ENCODE data around the gene NMS.
A peak's percentile ranks its signal among the peaks of the same experiment; 100 is the strongest.

The NMS gene

GRCh38 chr2:100513650-100514049 is 43.4 kb downstream of the NMS start:
- peak; percentile 74 to 94 (median 93) for DNase-seq
- no peak overlapping the region for H3K27ac ChIP-seq (ENCODE audit: insufficient read depth in 1 of 2, low read depth in 1 of 2, low read length in 2 of 2, poor library complexity in 1 of 2, severe bottlenecking in 2 of 2)
- CTCF ChIA-PET = interaction anchor here (0.9 kb wide), 1 partner anchor 50 kb away, joined by 3 read pairs; no protein-coding TSS in a partner anchor
- peaks cover 0 to 3% (median 3%) of the 10 kb centered on the region in 4 experiments for H3K4me1 ChIP-seq (ENCODE audit: control extremely low read depth in 1 of 4, control insufficient read depth in 4 of 4, insufficient read depth in 4 of 4, low read length in 3 of 4)
- H3K9me3 ChIP-seq (ENCODE audit: control extremely low read depth in 1 of 5, control insufficient read depth in 4 of 5, insufficient read depth in 2 of 5, low read depth in 1 of 5, low read length in 4 of 5) = peaks cover 0 to 2% (median under 1%) of the 10 kb centered on the region in 5 experiments
- no peak overlapping the region for H3K4me3 ChIP-seq (ENCODE audit: control insufficient read depth in 1 of 7, extremely low read depth in 1 of 7, insufficient read depth in 4 of 7, low read depth in 2 of 7, low read length in 6 of 7)
- POLR2A ChIA-PET = no interaction called here
- 9% methylated on average over 4 of the region's 4 CpGs for WGBS (ENCODE audit: insufficient coverage)
- no peaks in the 10 kb centered on the region for H3K36me3 ChIP-seq (ENCODE audit: control insufficient read depth in 4 of 4, insufficient read depth in 4 of 4, low read length in 3 of 4)
- no peaks in the 10 kb centered on the region for H3K27me3 ChIP-seq (replicated peaks in 2 of 5; ENCODE audit: control insufficient read depth in 4 of 5, insufficient read depth in 5 of 5, low read length in 4 of 5)

- WGBS (ENCODE audit: insufficient coverage) = no CpG with 5 or more reads among the region's 1 CpG
- Histone ChIP-seq H3K4me1 (ENCODE audit: control extremely low read depth in 1 of 4, control insufficient read depth in 4 of 4, insufficient read depth in 4 of 4, low read length in 3 of 4) (peaks cover 0 to 3% (median 3%) of the 10 kb centered on the region in 4 experiments), H3K27ac (ENCODE audit: insufficient read depth in 1 of 2, low read depth in 1 of 2, low read length in 2 of 2, poor library complexity in 1 of 2, severe bottlenecking in 2 of 2) (no peak overlapping the region), H3K27me3 (replicated peaks in 2 of 5; ENCODE audit: control insufficient read depth in 4 of 5, insufficient read depth in 5 of 5, low read length in 4 of 5) (no peaks in the 10 kb centered on the region), H3K4me3 (ENCODE audit: control insufficient read depth in 1 of 7, extremely low read depth in 1 of 7, insufficient read depth in 4 of 7, low read depth in 2 of 7, low read length in 6 of 7) (no peak overlapping the region), H3K36me3 (ENCODE audit: control insufficient read depth in 4 of 4, insufficient read depth in 4 of 4, low read length in 3 of 4) (no peaks in the 10 kb centered on the region), H3K9me3 (ENCODE audit: control extremely low read depth in 1 of 5, control insufficient read depth in 4 of 5, insufficient read depth in 2 of 5, low read depth in 1 of 5, low read length in 4 of 5) (no peaks in the 10 kb centered on the region)
- CTCF ChIA-PET = interaction anchor here (0.7 kb wide), 1 partner anchor 17 kb away, joined by 4 read pairs; no protein-coding TSS in a partner anchor
- no peak for DNase-seq
- POLR2A ChIA-PET = no interaction called here
Measured at GRCh38 chr2:100517556-100517955, 47.3 kb downstream of the NMS start.

- no peaks in the 10 kb centered on the region for H3K36me3 ChIP-seq (ENCODE audit: control insufficient read depth in 4 of 4, insufficient read depth in 4 of 4, low read length in 3 of 4)
- no peaks in the 10 kb centered on the region for H3K27me3 ChIP-seq (replicated peaks in 2 of 5; ENCODE audit: control insufficient read depth in 4 of 5, insufficient read depth in 5 of 5, low read length in 4 of 5)
- DNase-seq = no peak
- H3K4me3 ChIP-seq (ENCODE audit: control insufficient read depth in 1 of 7, extremely low read depth in 1 of 7, insufficient read depth in 4 of 7, low read depth in 2 of 7, low read length in 6 of 7) = no peak overlapping the region
- ChIA-PET CTCF (no interaction called here), POLR2A (no interaction called here)
- H3K27ac ChIP-seq (ENCODE audit: insufficient read depth in 1 of 2, low read depth in 1 of 2, low read length in 2 of 2, poor library complexity in 1 of 2, severe bottlenecking in 2 of 2) = no peak overlapping the region
- H3K4me1 ChIP-seq (ENCODE audit: control extremely low read depth in 1 of 4, control insufficient read depth in 4 of 4, insufficient read depth in 4 of 4, low read length in 3 of 4) = peaks cover 0 to 2% (median under 1%) of the 10 kb centered on the region in 4 experiments
- WGBS (ENCODE audit: insufficient coverage) = 100% methylated on average over 1 of the region's 2 CpGs
- no peaks in the 10 kb centered on the region for H3K9me3 ChIP-seq (ENCODE audit: control extremely low read depth in 1 of 5, control insufficient read depth in 4 of 5, insufficient read depth in 2 of 5, low read depth in 1 of 5, low read length in 4 of 5)
Measured at GRCh38 chr2:100518801-100519200, 48.5 kb downstream of the NMS start.

- Histone ChIP-seq H3K36me3 (ENCODE audit: control insufficient read depth in 4 of 4, insufficient read depth in 4 of 4, low read length in 3 of 4) (no peaks in the 10 kb centered on the region), H3K4me3 (ENCODE audit: control insufficient read depth in 1 of 7, extremely low read depth in 1 of 7, insufficient read depth in 4 of 7, low read depth in 2 of 7, low read length in 6 of 7) (no peak overlapping the region), H3K9me3 (ENCODE audit: control extremely low read depth in 1 of 5, control insufficient read depth in 4 of 5, insufficient read depth in 2 of 5, low read depth in 1 of 5, low read length in 4 of 5) (no peaks in the 10 kb centered on the region), H3K27ac (ENCODE audit: insufficient read depth in 1 of 2, low read depth in 1 of 2, low read length in 2 of 2, poor library complexity in 1 of 2, severe bottlenecking in 2 of 2) (no peak overlapping the region), H3K27me3 (replicated peaks in 2 of 5; ENCODE audit: control insufficient read depth in 4 of 5, insufficient read depth in 5 of 5, low read length in 4 of 5) (no peaks in the 10 kb centered on the region), H3K4me1 (ENCODE audit: control extremely low read depth in 1 of 4, control insufficient read depth in 4 of 4, insufficient read depth in 4 of 4, low read length in 3 of 4) (no peaks in the 10 kb centered on the region)
- DNase-seq = no peak
- WGBS (ENCODE audit: insufficient coverage) = no CpG with 5 or more reads among the region's 2 CpGs
- CTCF ChIA-PET = no interaction called here
- POLR2A ChIA-PET = no interaction called here
Measured at GRCh38 chr2:100520224-100520623, 49.9 kb downstream of the NMS start.

- POLR2A ChIA-PET = no interaction called here
- DNase-seq = no peak
- H3K4me1 ChIP-seq (ENCODE audit: control extremely low read depth in 1 of 4, control insufficient read depth in 4 of 4, insufficient read depth in 4 of 4, low read length in 3 of 4) = no peaks in the 10 kb centered on the region
- CTCF ChIA-PET = no interaction called here
- no peaks in the 10 kb centered on the region for H3K9me3 ChIP-seq (ENCODE audit: control extremely low read depth in 1 of 5, control insufficient read depth in 4 of 5, insufficient read depth in 2 of 5, low read depth in 1 of 5, low read length in 4 of 5)
- H3K27me3 ChIP-seq (replicated peaks in 2 of 5; ENCODE audit: control insufficient read depth in 4 of 5, insufficient read depth in 5 of 5, low read length in 4 of 5) = no peaks in the 10 kb centered on the region
- no peaks in the 10 kb centered on the region for H3K36me3 ChIP-seq (ENCODE audit: control insufficient read depth in 4 of 4, insufficient read depth in 4 of 4, low read length in 3 of 4)
- H3K4me3 ChIP-seq (ENCODE audit: control insufficient read depth in 1 of 7, extremely low read depth in 1 of 7, insufficient read depth in 4 of 7, low read depth in 2 of 7, low read length in 6 of 7) = no peak overlapping the region
- H3K27ac ChIP-seq (ENCODE audit: insufficient read depth in 1 of 2, low read depth in 1 of 2, low read length in 2 of 2, poor library complexity in 1 of 2, severe bottlenecking in 2 of 2) = no peak overlapping the region
- WGBS (ENCODE audit: insufficient coverage) = no CpG with 5 or more reads among the region's 1 CpG
Measured at GRCh38 chr2:100522430-100522829, 52.1 kb downstream of the NMS start.

- no peak overlapping the region for H3K4me3 ChIP-seq (ENCODE audit: control insufficient read depth in 1 of 7, extremely low read depth in 1 of 7, insufficient read depth in 4 of 7, low read depth in 2 of 7, low read length in 6 of 7)
- POLR2A ChIA-PET = no interaction called here
- H3K27me3 ChIP-seq (replicated peaks in 2 of 5; ENCODE audit: control insufficient read depth in 4 of 5, insufficient read depth in 5 of 5, low read length in 4 of 5) = no peaks in the 10 kb centered on the region
- WGBS (ENCODE audit: insufficient coverage) = 90% methylated on average over 1 of the region's 2 CpGs
- DNase-seq = no peak
- H3K9me3 ChIP-seq (ENCODE audit: control extremely low read depth in 1 of 5, control insufficient read depth in 4 of 5, insufficient read depth in 2 of 5, low read depth in 1 of 5, low read length in 4 of 5) = no peaks in the 10 kb centered on the region
- no peak overlapping the region for H3K27ac ChIP-seq (ENCODE audit: insufficient read depth in 1 of 2, low read depth in 1 of 2, low read length in 2 of 2, poor library complexity in 1 of 2, severe bottlenecking in 2 of 2)
- no peaks in the 10 kb centered on the region for H3K36me3 ChIP-seq (ENCODE audit: control insufficient read depth in 4 of 4, insufficient read depth in 4 of 4, low read length in 3 of 4)
- H3K4me1 ChIP-seq (ENCODE audit: control extremely low read depth in 1 of 4, control insufficient read depth in 4 of 4, insufficient read depth in 4 of 4, low read length in 3 of 4) = no peaks in the 10 kb centered on the region
- CTCF ChIA-PET = no interaction called here
Measured at GRCh38 chr2:100524331-100524730, 54.0 kb downstream of the NMS start.

- POLR2A ChIA-PET = no interaction called here
Measured at GRCh38 chr2:100526868-100527267, 56.6 kb downstream of the NMS start.

More at GRCh38 chr2:100526868-100527267, 56.6 kb downstream of the NMS start:
- H3K36me3 ChIP-seq (ENCODE audit: control insufficient read depth in 4 of 4, insufficient read depth in 4 of 4, low read length in 3 of 4) = no peaks in the 10 kb centered on the region
- H3K27me3 ChIP-seq (replicated peaks in 2 of 5; ENCODE audit: control insufficient read depth in 4 of 5, insufficient read depth in 5 of 5, low read length in 4 of 5) = no peaks in the 10 kb centered on the region
- CTCF ChIA-PET = no interaction called here
- no peak overlapping the region for H3K4me3 ChIP-seq (ENCODE audit: control insufficient read depth in 1 of 7, extremely low read depth in 1 of 7, insufficient read depth in 4 of 7, low read depth in 2 of 7, low read length in 6 of 7)
- H3K27ac ChIP-seq (ENCODE audit: insufficient read depth in 1 of 2, low read depth in 1 of 2, low read length in 2 of 2, poor library complexity in 1 of 2, severe bottlenecking in 2 of 2) = no peak overlapping the region
- no peak for DNase-seq
- H3K9me3 ChIP-seq (ENCODE audit: control extremely low read depth in 1 of 5, control insufficient read depth in 4 of 5, insufficient read depth in 2 of 5, low read depth in 1 of 5, low read length in 4 of 5) = no peaks in the 10 kb centered on the region
- no peaks in the 10 kb centered on the region for H3K4me1 ChIP-seq (ENCODE audit: control extremely low read depth in 1 of 4, control insufficient read depth in 4 of 4, insufficient read depth in 4 of 4, low read length in 3 of 4)
- 60% methylated on average over 1 of the region's 1 CpG for WGBS (ENCODE audit: insufficient coverage)

All from common myeloid progenitor, CD34-positive (primary cell).